PC-3 (cell line): Measurements from ENCODE around the gene IGFALS.

Experiments used
- EZH2phosphoT487 ChIP-seq: fragments of 300-600 bp; sonication (generic); IDR thresholded peaks from 2 replicates; pipeline ENCODE4 v1.6.1; 2018; ENCODE audit warnings: mild to moderate bottlenecking, antibody characterized with exemption, low read length, borderline replicate concordance
- TF ChIP-seq, protein P1 (sequence below): fragments of 300-600 bp; sonication (generic); conservative IDR thresholded peaks from 2 replicates; pipeline ENCODE4 v1.5.1; 2017; ENCODE audit warnings: antibody characterized with exemption, low read depth, mild to moderate bottlenecking, low read length

DNA sequence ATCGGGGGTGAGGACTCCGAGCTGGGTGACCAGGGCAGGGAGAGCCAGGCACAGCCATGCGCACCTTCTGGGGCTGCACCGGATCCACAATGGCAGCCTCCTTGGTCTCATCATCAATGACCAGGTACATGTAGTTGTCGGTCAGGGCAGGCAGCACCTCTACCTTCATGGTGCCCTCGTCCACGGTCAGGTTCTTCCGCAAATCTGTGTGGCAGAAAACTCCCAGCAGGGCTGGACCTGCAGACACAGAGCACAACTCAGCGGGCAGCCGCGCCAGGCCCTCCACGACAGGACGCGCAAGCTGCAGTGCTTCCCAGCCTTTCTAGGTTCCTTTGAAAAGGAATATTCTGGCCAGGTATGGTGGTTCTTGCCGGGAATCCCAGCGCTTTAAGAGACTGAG is 29.3 kb upstream of the IGFALS start:
- TF ChIP-seq, protein P1, sequence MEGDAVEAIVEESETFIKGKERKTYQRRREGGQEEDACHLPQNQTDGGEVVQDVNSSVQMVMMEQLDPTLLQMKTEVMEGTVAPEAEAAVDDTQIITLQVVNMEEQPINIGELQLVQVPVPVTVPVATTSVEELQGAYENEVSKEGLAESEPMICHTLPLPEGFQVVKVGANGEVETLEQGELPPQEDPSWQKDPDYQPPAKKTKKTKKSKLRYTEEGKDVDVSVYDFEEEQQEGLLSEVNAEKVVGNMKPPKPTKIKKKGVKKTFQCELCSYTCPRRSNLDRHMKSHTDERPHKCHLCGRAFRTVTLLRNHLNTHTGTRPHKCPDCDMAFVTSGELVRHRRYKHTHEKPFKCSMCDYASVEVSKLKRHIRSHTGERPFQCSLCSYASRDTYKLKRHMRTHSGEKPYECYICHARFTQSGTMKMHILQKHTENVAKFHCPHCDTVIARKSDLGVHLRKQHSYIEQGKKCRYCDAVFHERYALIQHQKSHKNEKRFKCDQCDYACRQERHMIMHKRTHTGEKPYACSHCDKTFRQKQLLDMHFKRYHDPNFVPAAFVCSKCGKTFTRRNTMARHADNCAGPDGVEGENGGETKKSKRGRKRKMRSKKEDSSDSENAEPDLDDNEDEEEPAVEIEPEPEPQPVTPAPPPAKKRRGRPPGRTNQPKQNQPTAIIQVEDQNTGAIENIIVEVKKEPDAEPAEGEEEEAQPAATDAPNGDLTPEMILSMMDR, result no peak
- TF ChIP-seq EZH2phosphoT487, result no peak
